ENCODE results near the gene SEPTIN5.

Gene SEPTIN5

GRCh38 chr22:19762568-19763457, 48.5 kb downstream of the SEPTIN5 start:
- no peak for DNase-seq

GRCh38 chr22:19763458-19764298, 49.4 kb downstream of the SEPTIN5 start:
- no peak for DNase-seq

DNA sequence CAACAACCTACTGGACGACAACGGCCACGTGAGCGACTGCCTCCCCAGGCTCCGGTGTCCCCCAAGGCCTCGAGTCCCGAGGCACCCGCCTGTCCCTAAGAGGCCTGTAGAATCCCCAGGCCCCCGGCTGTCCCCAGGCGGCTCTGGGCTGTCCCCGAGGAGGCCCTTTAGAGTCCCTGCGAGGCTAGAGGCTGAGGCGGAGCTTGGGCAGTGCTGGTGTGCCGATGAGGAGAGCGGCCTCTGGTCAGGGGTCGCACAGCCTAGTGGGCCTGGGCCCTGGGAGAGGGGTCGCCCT, 49.9 kb downstream of the SEPTIN5 start:
- no peak for DNase-seq

DNA sequence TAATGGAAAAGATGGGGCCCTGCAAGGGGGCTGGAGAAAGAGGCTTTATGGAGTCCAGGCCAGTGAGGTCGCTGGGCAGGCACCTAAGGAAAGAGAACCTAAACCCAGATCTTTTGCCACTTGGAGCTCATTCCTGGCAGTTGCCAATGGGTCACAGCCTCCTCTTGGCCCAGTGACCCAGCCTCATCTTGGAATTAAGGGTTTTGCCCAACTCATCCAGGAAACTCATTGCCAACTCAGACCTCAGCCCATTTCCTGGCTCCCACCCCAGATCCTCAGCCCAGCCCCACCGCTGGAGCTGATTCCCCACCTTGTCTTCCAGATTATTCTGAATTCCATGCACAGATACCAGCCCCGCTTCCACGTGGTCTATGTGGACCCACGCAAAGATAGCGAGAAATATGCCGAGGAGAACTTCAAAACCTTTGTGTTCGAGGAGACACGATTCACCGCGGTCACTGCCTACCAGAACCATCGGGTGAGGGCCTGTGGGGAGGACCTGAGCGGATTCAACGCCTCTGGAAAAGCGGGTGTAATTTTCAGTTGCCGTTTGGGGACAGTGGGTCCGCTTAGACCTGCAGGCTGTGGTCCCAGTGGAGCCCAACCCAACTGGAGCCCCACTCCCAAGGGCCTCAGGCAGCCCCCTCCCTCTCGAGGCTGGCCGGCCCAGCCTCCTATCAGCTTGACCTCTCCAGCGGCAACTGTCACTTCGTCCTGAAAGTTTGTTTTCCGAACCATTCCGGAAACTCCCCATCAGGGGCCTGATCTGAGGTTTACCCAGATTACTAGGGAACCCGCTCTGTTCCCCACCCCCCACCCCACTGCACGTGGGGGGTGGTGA, 50.6 kb downstream of the SEPTIN5 start:
- DNase-seq, result no peak

DNA sequence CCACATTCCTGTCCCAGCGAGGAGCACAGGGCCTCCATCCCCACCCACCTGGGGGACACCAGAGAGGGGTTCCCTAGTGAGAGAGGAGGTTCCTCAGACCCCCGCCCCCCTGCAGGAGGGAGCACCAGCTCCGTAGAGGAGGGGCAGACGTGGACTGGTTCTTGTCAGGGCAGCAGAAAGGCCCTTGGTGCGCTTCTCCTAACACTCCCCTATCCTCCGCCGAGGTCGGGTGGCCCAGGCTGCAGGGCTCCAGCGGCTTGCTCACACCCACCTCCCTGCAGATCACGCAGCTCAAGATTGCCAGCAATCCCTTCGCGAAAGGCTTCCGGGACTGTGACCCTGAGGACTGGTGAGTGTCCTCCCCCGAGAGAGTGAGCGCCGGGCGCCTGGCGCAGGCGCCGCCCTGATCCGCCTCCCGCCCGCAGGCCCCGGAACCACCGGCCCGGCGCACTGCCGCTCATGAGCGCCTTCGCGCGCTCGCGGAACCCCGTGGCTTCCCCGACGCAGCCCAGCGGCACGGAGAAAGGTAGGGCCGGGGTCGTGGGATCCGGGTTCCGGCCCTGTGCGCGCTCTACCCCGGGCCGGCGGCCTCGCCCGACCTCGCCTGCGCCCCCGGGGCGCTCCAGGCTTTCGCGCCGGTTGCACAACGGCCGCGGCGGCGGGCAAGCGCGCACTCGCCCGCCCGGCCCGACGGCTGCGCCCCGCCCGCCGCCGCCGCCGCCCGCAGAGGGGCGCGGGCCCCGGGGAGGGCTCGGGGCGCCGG, 51.4 kb downstream of the SEPTIN5 start:
- DNase-seq, result no peak

GRCh38 chr22:19766240-19766510, 51.9 kb downstream of the SEPTIN5 start:
- no peak for DNase-seq

DNA sequence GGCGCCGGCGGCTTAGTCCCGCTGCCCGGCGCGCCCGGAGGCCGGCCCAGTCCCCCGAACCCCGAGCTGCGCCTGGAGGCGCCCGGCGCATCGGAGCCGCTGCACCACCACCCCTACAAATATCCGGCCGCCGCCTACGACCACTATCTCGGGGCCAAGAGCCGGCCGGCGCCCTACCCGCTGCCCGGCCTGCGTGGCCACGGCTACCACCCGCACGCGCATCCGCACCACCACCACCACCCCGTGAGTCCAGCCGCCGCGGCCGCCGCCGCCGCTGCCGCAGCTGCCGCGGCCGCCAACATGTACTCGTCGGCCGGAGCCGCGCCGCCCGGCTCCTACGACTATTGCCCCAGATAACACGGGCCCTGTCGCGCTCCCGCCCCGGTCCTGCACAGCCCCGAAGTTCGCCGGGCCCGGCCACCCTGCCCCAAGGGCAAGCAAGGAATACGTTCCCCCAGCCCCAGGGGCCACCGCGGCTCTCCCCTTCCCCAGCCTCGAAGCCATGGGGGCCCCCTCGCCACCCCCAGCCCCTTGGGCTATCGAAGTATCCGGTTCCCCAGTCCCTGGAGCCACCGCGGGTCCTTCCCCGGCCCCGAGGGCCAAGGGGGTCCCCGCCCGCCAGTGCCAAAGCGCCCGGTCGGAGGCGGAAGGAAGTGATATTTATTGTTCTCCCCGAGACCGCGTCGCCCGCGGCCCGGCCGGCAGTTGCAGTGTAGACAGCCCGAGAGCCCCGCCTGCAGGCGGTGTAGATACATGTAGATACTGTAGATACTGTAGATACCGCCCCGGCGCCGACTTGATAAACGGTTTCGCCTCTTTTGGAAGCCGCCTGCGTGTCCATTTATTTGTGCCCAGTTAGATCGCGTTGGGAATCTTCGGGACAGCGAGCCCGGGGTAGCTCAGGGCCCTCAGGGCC, 52.5 kb downstream of the SEPTIN5 start:
- DNase-seq, result no peak

DNA sequence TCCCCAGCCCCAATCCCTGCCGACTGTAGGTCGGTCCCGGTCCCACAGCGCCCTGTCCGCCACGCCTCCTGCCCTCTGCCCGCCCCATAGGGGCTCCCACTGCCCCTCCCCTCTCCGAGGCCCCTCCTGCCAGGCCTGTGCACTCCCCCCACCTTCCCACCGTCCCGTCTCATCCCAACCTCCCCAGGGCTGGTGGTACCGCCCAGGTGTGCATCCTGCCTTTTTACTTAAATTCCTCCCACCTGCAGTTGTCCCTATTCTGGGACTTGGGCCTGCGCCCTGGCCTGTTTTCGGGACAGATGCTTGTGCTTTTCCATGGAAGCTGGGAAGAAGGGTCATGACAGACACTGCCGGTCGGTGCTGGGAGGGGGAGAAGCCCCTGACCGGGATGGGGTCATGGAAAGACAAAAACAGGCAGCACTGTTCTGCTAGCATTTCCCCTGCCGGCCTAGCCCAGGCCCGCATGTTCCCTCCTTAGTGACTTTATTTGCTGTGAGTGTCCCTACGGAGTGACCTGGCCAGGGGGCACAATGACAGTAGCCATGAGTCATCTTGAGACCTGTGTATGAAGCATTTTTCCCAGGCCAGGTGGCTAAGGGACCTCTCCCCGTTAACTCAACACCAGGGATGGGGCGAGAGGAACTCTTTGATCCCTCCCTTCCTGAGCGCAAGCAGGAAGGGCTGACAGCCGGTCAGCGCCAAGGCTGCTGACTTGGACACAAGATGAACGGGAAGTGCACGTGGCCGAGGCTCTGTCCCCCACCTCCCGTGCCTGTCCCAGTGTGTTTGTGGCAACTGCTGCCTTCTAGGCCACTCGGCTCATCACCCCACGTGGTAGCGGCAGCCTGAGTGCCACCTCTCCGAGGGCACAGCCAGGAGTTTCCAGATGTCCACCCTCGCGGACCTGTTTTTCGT, 53.4 kb downstream of the SEPTIN5 start:
- DNase-seq, result no peak

- no peak for DNase-seq
These were observed 55.1 kb downstream of the SEPTIN5 start for GRCh38 chr22:19769393-19769715.

DNA sequence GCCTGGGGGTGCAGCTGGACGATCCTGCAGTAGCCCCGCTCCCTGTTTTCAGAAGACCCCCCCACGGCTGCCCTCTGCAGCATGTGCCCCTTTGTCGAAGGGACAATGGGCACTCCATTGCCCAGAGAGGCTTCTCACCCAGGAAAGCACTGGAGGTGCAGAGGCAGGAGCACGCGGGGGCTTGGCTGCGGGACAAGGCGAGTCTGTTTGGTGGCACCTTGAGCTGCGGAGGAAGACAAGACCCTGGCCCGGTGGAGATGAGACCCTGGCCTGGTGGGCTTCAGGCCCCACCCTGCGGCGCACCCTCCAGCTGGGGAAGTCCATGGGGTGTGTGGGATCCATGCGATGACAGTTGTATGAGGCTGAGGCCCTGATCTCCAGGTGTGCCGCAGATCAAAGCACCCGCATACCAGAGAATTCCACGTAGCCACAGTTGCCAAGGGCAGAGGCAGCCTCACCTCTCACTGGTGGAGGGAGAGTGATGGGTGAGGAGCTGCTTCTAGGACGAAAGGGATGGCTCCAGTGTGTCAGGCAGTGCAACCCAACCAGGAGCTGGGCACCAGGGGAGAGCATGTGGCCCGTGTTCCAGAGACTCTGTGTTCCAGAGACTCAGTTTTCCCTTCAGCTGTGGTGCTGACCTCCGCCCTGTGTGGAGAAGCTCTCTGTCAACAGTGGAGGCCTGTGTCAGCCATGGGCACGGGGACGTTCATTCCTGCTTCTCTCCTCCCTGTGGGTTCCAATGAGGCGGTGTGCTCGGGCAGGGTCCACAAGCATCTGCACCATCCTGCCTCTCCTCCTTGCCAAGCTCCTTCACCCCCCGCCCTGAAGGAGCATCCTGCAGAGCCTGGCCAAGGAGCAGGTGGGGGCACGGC, 56.3 kb downstream of the SEPTIN5 start:
- DNase-seq, result no peak

GRCh38 chr22:19772422-19772672, 58.0 kb downstream of the SEPTIN5 start:
- DNase-seq, result no peak
